HepG2 (cell line): ENCODE results near the gene ARID1A. TPM values are rescaled to one million over a fixed set of nuclear protein-coding genes. Genes with fewer than 3 reads are reported as not detected.

Experiments used
- AKAP8 ChIP-seq: sonication (generic); formaldehyde crosslinking; IDR thresholded peaks from 2 replicates; pipeline ENCODE4 v1.5.1; 2020; ENCODE audit warnings: mild to moderate bottlenecking, missing genetic modification reagents
- ATF7-NPFF ChIP-seq: sonication (generic); formaldehyde crosslinking; IDR thresholded peaks from 2 replicates; pipeline ENCODE4 v1.8.1; 2023; ENCODE audit warnings: mild to moderate bottlenecking, low read depth, missing genetic modification reagents, moderate library complexity
- CREBL2 ChIP-seq: sonication (generic); formaldehyde crosslinking; IDR thresholded peaks from 2 replicates; pipeline ENCODE4 v1.8.1; 2023; ENCODE audit warnings: missing genetic modification reagents, mild to moderate bottlenecking, borderline replicate concordance
- GATAD1 ChIP-seq: IDR thresholded peaks from 2 replicates; pipeline ENCODE4 v1.6.1; 2016; ENCODE audit warnings: missing genetic modification reagents, missing compliant biosample characterization
- GTF3A ChIP-seq: sonication (generic); formaldehyde crosslinking; conservative IDR thresholded peaks from 2 replicates; pipeline ENCODE4 v1.4.0; 2020; ENCODE audit warnings: mild to moderate bottlenecking, missing genetic modification reagents
- HES4 ChIP-seq: sonication (generic); formaldehyde crosslinking; IDR thresholded peaks from 2 replicates; pipeline ENCODE4 v1.9.0; 2021; ENCODE audit warnings: mild to moderate bottlenecking, missing genetic modification reagents, borderline replicate concordance
- HNRNPLL ChIP-seq: fragments of 200-400 bp; formaldehyde crosslinking; IDR thresholded peaks from 2 replicates; pipeline ENCODE4 v1.6.1; 2017; ENCODE audit warnings: mild to moderate bottlenecking, low read depth, low read length; ENCODE audit not compliant: poor library complexity, severe bottlenecking
- KDM5B ChIP-seq: sonication (generic); formaldehyde crosslinking; IDR thresholded peaks from 2 replicates; pipeline ENCODE4 v1.4.0; 2020; ENCODE audit warnings: missing genetic modification reagents, mild to moderate bottlenecking, borderline replicate concordance
- MYNN ChIP-seq: sonication (generic); formaldehyde crosslinking; IDR thresholded peaks from 2 replicates; pipeline ENCODE4 v1.4.0; 2020; ENCODE audit warnings: mild to moderate bottlenecking, low read depth, missing genetic modification reagents
- ONECUT2 ChIP-seq: sonication (generic); formaldehyde crosslinking; IDR thresholded peaks from 2 replicates; pipeline ENCODE4 v1.4.0; 2020; ENCODE audit warnings: missing genetic modification reagents
- PPARG ChIP-seq: conservative IDR thresholded peaks from 2 replicates; pipeline ENCODE4 v1.6.1; 2016; ENCODE audit warnings: missing biosample characterization, missing genetic modification reagents
- SALL1 ChIP-seq: sonication (generic); formaldehyde crosslinking; IDR thresholded peaks from 2 replicates; pipeline ENCODE4 v1.8.0; 2022; ENCODE audit warnings: mild to moderate bottlenecking, missing genetic modification reagents
- STAT5B ChIP-seq: sonication (generic); formaldehyde crosslinking; IDR thresholded peaks from 2 replicates; pipeline ENCODE4 v1.4.0; 2020; ENCODE audit warnings: missing genetic modification reagents
- ZNF17 ChIP-seq: sonication (generic); formaldehyde crosslinking; IDR thresholded peaks from 2 replicates; pipeline ENCODE4 v1.5.0; 2020; ENCODE audit warnings: mild to moderate bottlenecking, missing genetic modification reagents
- ZNF235 ChIP-seq: sonication (generic); formaldehyde crosslinking; IDR thresholded peaks from 2 replicates; pipeline ENCODE4 v1.8.1; 2023; ENCODE audit warnings: mild to moderate bottlenecking, missing genetic modification reagents, borderline replicate concordance
- ZNF891 ChIP-seq: sonication (generic); formaldehyde crosslinking; IDR thresholded peaks from 2 replicates; pipeline ENCODE4 v1.5.0; 2020; ENCODE audit warnings: mild to moderate bottlenecking, missing genetic modification reagents
- polyA plus RNA-seq, 8 experiments: library from polyadenylated mRNA; depleted of rRNA in 3 of 8; stranded (reverse) in 7 of 8; unstranded in 1 of 8; fragments of >200 nt; fragmentation: Illumina TruSeq in 4 of 8; extraction: Trizol in 4 of 8; gene quantifications; 2 replicates each; pipeline versions ENCODE4 v1.2.1 to v1.2.3, GENCODE V29; 2011 to 2016; ENCODE audit warnings: low read depth in 4 of 8, missing spikeins in 1 of 8, mixed read lengths in 1 of 8; ENCODE audit not compliant: insufficient read depth in 1 of 8
- total RNA-seq, 5 experiments: library from RNA; depleted of rRNA; stranded (reverse); fragments of >200 nt; fragmentation: Illumina TruSeq; extraction: Trizol; gene quantifications; 2 replicates each; pipeline ENCODE4 v1.2.3, GENCODE V29; 2016; ENCODE audit warnings: low read depth in 1 of 5
- TF ChIP-seq, protein P1 (sequence below), 2 experiments: fragments of 450-650 bp in 1 of 2; sonication (generic) in 1 of 2; formaldehyde crosslinking in 1 of 2; IDR thresholded peaks; 2 replicates each; pipeline versions ENCODE4 v1.6.1 to v1.8.0; 2016 to 2022; ENCODE audit warnings: antibody characterized with exemption in 1 of 2, mild to moderate bottlenecking in 1 of 2, missing genetic modification reagents in 1 of 2
- TF ChIP-seq, protein P2 (sequence below): sonication (generic); formaldehyde crosslinking; IDR thresholded peaks from 2 replicates; pipeline ENCODE4 v1.5.1; 2020; ENCODE audit warnings: missing genetic modification reagents, mild to moderate bottlenecking, borderline replicate concordance

The ARID1A gene
- total and polyA plus RNA-seq, 2 of the 13 experiments (the other 11 are each of a cell fraction or from before 2014, with no cell fraction given) = 11.9 to 15.9 TPM

GRCh38 chr1:26787706-26788514 is 92.1 kb downstream of the ARID1A start, which contains the start of gene PIGV (continued):
- TF ChIP-seq ZNF17 (no peak), ZNF235 (CRISPR knock-in tag) (no peak), ATF7-NPFF (CRISPR knock-in tag) (peak; percentile 74), PPARG (CRISPR knock-in tag) (0 out of 2 replicates have a peak, but pooled peaks have one; percentile 31), SALL1 (CRISPR knock-in tag) (peak; percentile 71), GTF3A (CRISPR knock-in tag) (no peak), MYNN (CRISPR knock-in tag) (no peak), STAT5B (CRISPR knock-in tag) (0 out of 2 replicates have a peak, but pooled peaks have one; percentile 37), GATAD1 (CRISPR knock-in tag) (peak; percentile 76), CREBL2 (CRISPR knock-in tag) (no peak), ONECUT2 (CRISPR knock-in tag) (no peak), AKAP8 (CRISPR knock-in tag) (peak; percentile 63; the same call in 1 of the 2 replicates), ZNF891 (CRISPR knock-in tag) (peak; percentile 43; the same call in 1 of the 2 replicates), KDM5B (CRISPR knock-in tag) (peak; percentile 89), HNRNPLL (peak; percentile 75), HES4 (CRISPR knock-in tag) (peak; percentile 18; the same call in 1 of the 2 replicates)
- TF ChIP-seq, protein P1, sequence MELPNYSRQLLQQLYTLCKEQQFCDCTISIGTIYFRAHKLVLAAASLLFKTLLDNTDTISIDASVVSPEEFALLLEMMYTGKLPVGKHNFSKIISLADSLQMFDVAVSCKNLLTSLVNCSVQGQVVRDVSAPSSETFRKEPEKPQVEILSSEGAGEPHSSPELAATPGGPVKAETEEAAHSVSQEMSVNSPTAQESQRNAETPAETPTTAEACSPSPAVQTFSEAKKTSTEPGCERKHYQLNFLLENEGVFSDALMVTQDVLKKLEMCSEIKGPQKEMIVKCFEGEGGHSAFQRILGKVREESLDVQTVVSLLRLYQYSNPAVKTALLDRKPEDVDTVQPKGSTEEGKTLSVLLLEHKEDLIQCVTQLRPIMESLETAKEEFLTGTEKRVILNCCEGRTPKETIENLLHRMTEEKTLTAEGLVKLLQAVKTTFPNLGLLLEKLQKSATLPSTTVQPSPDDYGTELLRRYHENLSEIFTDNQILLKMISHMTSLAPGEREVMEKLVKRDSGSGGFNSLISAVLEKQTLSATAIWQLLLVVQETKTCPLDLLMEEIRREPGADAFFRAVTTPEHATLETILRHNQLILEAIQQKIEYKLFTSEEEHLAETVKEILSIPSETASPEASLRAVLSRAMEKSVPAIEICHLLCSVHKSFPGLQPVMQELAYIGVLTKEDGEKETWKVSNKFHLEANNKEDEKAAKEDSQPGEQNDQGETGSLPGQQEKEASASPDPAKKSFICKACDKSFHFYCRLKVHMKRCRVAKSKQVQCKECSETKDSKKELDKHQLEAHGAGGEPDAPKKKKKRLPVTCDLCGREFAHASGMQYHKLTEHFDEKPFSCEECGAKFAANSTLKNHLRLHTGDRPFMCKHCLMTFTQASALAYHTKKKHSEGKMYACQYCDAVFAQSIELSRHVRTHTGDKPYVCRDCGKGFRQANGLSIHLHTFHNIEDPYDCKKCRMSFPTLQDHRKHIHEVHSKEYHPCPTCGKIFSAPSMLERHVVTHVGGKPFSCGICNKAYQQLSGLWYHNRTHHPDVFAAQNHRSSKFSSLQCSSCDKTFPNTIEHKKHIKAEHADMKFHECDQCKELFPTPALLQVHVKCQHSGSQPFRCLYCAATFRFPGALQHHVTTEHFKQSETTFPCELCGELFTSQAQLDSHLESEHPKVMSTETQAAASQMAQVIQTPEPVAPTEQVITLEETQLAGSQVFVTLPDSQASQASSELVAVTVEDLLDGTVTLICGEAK (IDR thresholded peaks at IDR 0.05) = no peak
- TF ChIP-seq, protein P1 (CRISPR knock-in tag; IDR thresholded peaks at IDR 0.05) = peak; percentile 41; the same call in 1 of the 2 replicates
- TF ChIP-seq, protein P2, sequence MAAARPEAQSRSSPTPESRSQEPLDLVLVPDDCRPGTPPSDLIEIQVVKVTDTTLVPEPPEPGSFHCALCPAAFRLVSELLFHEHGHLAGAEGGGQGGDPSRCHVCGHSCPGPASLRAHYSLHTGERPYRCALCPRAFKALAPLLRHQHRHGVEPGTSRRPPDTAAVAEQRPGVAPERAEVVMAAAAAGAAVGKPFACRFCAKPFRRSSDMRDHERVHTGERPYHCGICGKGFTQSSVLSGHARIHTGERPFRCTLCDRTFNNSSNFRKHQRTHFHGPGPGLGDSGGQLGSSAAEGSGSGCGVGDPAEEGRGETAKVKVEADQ (CRISPR knock-in tag) = peak; percentile 72; the same call in 1 of the 2 replicates
